GM10847 (cell line): ENCODE data around the gene FAS.

Experiments used
- POLR2A ChIP-seq: IDR thresholded peaks from 2 replicates; pipeline ENCODE4 v1.6.1; 2011; ENCODE audit not compliant: insufficient read length; ENCODE audit errors: extremely low read depth

Gene FAS

GRCh38 chr10:88999625-89000024 lies 9.0 kb downstream of the FAS start:
- TF ChIP-seq POLR2A: no peak

GRCh38 chr10:89001024-89001728 lies 10.6 kb downstream of the FAS start:
- TF ChIP-seq POLR2A: no peak

- TF ChIP-seq POLR2A: no peak
Observed at GRCh38 chr10:89001729-89002072, 11.1 kb downstream of the FAS start.

GRCh38 chr10:89002226-89002978 lies 11.8 kb downstream of the FAS start:
- TF ChIP-seq POLR2A: no peak

- no peak for TF ChIP-seq POLR2A
Observed at GRCh38 chr10:89003344-89003743, 12.7 kb downstream of the FAS start.

GRCh38 chr10:89007129-89007893 lies 16.7 kb downstream of the FAS start:
- no peak for TF ChIP-seq POLR2A

- no peak for TF ChIP-seq POLR2A
Observed at GRCh38 chr10:89019569-89020327, 29.1 kb downstream of the FAS start.

GRCh38 chr10:89022734-89023133 lies 32.1 kb downstream of the FAS start:
- TF ChIP-seq POLR2A: no peak

GRCh38 chr10:89025453-89025852 lies 34.9 kb downstream of the FAS start:
- no peak for TF ChIP-seq POLR2A

GRCh38 chr10:89029181-89029580 lies 38.6 kb downstream of the FAS start:
- no peak for TF ChIP-seq POLR2A

- no peak for TF ChIP-seq POLR2A
Observed at GRCh38 chr10:89029785-89030437, 39.3 kb downstream of the FAS start.

- TF ChIP-seq POLR2A: no peak
Observed at GRCh38 chr10:89030791-89031190, 40.2 kb downstream of the FAS start.

- TF ChIP-seq POLR2A: no peak
Observed at GRCh38 chr10:89032141-89032891, 41.7 kb downstream of the FAS start.

- TF ChIP-seq POLR2A: no peak
Observed at GRCh38 chr10:89035461-89035860, 44.9 kb downstream of the FAS start.
